ENCODE measurements around the gene PSAPL1. TPM values are rescaled to one million over a fixed set of nuclear protein-coding genes. Genes with fewer than 3 reads are reported as not detected.
A peak's percentile ranks its signal among the peaks of the same experiment; 100 is the strongest.

Gene PSAPL1
- total and polyA plus RNA-seq, 2 of the 8 experiments (the other 6 are each of a cell fraction or from before 2014, with no cell fraction given), result 0.03 TPM; not detected in 1

GRCh38 chr4:7433376-7434140 lies 1.2 kb downstream of the PSAPL1 start:
- ChIA-PET POLR2A (ENCODE audit: partially characterized antibody) (no interaction called here), CTCF (ENCODE audit: partially characterized antibody) (interaction anchor here (1.0 to 1.6 kb wide), 3 partner anchors 10 to 28 kb away, joined by 4 to 7 read pairs (median 5); no protein-coding TSS in a partner anchor)
- Histone ChIP-seq H2AFZ (ENCODE audit: low read length) (no peak overlapping the region), H3K9me3 (ENCODE audit: insufficient read depth in 2 of 2, low read depth in 1 of 2, low read length in 1 of 2) (no peaks in the 10 kb centered on the region), H4K5ac (ENCODE audit: insufficient read length, low read depth, low read length) (no peak overlapping the region), H2BK120ac (replicated peaks; ENCODE audit: low read depth, low read length) (no peak overlapping the region), H3K4ac (replicated peaks; ENCODE audit: insufficient read length, low read depth, low read length) (no peak overlapping the region), H3K23ac (ENCODE audit: insufficient read length) (no peak overlapping the region), H3K23me2 (ENCODE audit: low read depth, low read length) (no peaks in the 10 kb centered on the region), H3K9ac (replicated peaks in 1 of 4; ENCODE audit: extremely low read depth in 1 of 4, low read depth in 3 of 4, low read length in 3 of 4) (no peak overlapping the region), H3K27ac (ENCODE audit: low read depth, low read length) (no peak overlapping the region), H4K8ac (ENCODE audit: extremely low read depth, insufficient read depth, low read length) (no peak overlapping the region), H3K56ac (replicated peaks; ENCODE audit: insufficient read length, low read depth, low read length) (no peak overlapping the region), H3K4me1 (replicated peaks in 1 of 4; ENCODE audit: control insufficient read depth in 3 of 4, insufficient read depth in 4 of 4, low read length in 3 of 4) (peaks cover 0 to 17% (median 7%) of the 10 kb centered on the region in 4 experiments; a peak in 4 of 7 replicates), H2BK20ac (ENCODE audit: low read length) (no peak overlapping the region), H2BK15ac (ENCODE audit: low read length) (0 out of 2 replicates have a peak overlapping the region, but pooled peaks have one; percentile 88), H3K79me1 (ENCODE audit: low read depth, low read length) (no peaks in the 10 kb centered on the region), H2BK5ac (ENCODE audit: low read depth, low read length) (no peak overlapping the region), H3K14ac (ENCODE audit: insufficient read length) (no peak overlapping the region), H3K4me2 (ENCODE audit: insufficient read depth in 1 of 2, low read depth in 2 of 2, low read length in 2 of 2) (no peak overlapping the region), H4K20me1 (replicated peaks in 1 of 2; ENCODE audit: control insufficient read depth in 1 of 2, insufficient read depth in 2 of 2, low read length in 2 of 2) (no peaks in the 10 kb centered on the region), H3K4me3 (ENCODE audit: extremely low read depth in 1 of 4, insufficient read depth in 2 of 4, low read depth in 3 of 4, low read length in 4 of 4) (no peak overlapping the region), H3K36me3 (ENCODE audit: control insufficient read depth in 2 of 4, insufficient read depth in 4 of 4, low read length in 3 of 4) (no peaks in the 10 kb centered on the region), H3K27me3 (replicated peaks in 1 of 4; ENCODE audit: control insufficient read depth in 3 of 4, extremely low read depth in 1 of 4, insufficient read depth in 3 of 4, low read length in 3 of 4) (no peaks in the 10 kb centered on the region), H2AK5ac (ENCODE audit: low read depth, low read length) (peak overlapping the region; percentile 48; the same call in 1 of the 2 replicates), H2BK12ac (ENCODE audit: low read depth, low read length) (0 out of 2 replicates have a peak overlapping the region, but pooled peaks have one; percentile 27), H3K79me2 (ENCODE audit: control insufficient read depth in 1 of 2, insufficient read depth in 2 of 2, low read length in 2 of 2) (no peaks in the 10 kb centered on the region), H4K91ac (replicated peaks; ENCODE audit: insufficient read length, low read length) (no peak overlapping the region), H3K18ac (ENCODE audit: extremely low read depth, low read length) (no peak overlapping the region)
- DNase-seq (ENCODE audit: low read depth in 1 of 2, low spot score in 2 of 2) (no peak), FAIRE-seq (no peak)
- WGBS, 2 experiments (ENCODE audit: extremely low coverage in 1 of 2, insufficient coverage in 1 of 2, insufficient read length in 1 of 2, insufficient replicate concordance in 2 of 2, low coverage in 1 of 2, low lambda C conversion rate in 2 of 2, missing lambda C conversion rate in 1 of 2), result 89% methylated on average over 28 of the region's 28 CpGs; no CpG with 5 or more reads in 1 of the 2 experiments
- TF ChIP-seq FOSL1 (IDR thresholded peaks at IDR 0.05; ENCODE audit: insufficient read depth, low read depth, low read length) (no peak), HDAC2 (IDR thresholded peaks at IDR 0.05; ENCODE audit: borderline replicate concordance in 1 of 2, low read depth in 2 of 2, low read length in 2 of 2) (no peak), SIN3A (conservative IDR thresholded peaks at IDR 0.05 in 1 of 2, IDR thresholded peaks at IDR 0.05 in 1 of 2; ENCODE audit: low read depth in 1 of 2, low read length in 2 of 2) (no peak), NANOG (IDR thresholded peaks at IDR 0.05; ENCODE audit: insufficient read depth, low read depth, low read length, poor library complexity, severe bottlenecking) (no peak), SRF (IDR thresholded peaks at IDR 0.05; ENCODE audit: low read depth, low read length) (no peak), BACH1 (IDR thresholded peaks at IDR 0.05; ENCODE audit: low read length) (no peak), KDM5A (IDR thresholded peaks at IDR 0.05; ENCODE audit: low read length) (no peak), MAX (IDR thresholded peaks at IDR 0.05) (no peak)

All from H1 (cell line).